Measurements from ENCODE around the gene TMEM50B. TPM values are rescaled to one million over a fixed set of nuclear protein-coding genes. Genes with fewer than 3 reads are reported as not detected.

The TMEM50B gene
- total and polyA plus RNA-seq, 2 of the 8 experiments (the other 6 are each of a cell fraction or from before 2014, with no cell fraction given): 16.8 to 20.5 TPM

GRCh38 chr21:33522297-33522952 is 42.7 kb upstream of the TMEM50B start (continued):
- TF ChIP-seq CTCF (IDR thresholded peaks at IDR 0.05; ENCODE audit: control extremely low read depth in 1 of 3, insufficient read depth in 1 of 3, low read depth in 1 of 3, low read length in 3 of 3): no peak
